HFFc6 (cell line): Measurements from ENCODE around the gene LDB3. TPM values are rescaled to one million over a fixed set of nuclear protein-coding genes. Genes with fewer than 3 reads are reported as not detected.
A peak's percentile ranks its signal among the peaks of the same experiment; 100 is the strongest.

Source experiments
- DNase-seq: peaks from one replicate; pipeline ENCODE4 v3.0.0-alpha.2; 2018
- H3K27ac Mint-ChIP-seq: 2 replicates; pipeline ENCODE4 v1.8.0; 2020; ENCODE audit warnings: mild to moderate bottlenecking, mixed read lengths
- H3K27me3 Mint-ChIP-seq: 2 replicates; pipeline ENCODE4 v1.8.0; 2021; ENCODE audit warnings: mild to moderate bottlenecking, moderate library complexity, mixed read lengths; ENCODE audit not compliant: insufficient read depth
- H3K36me3 Mint-ChIP-seq: 2 replicates; pipeline ENCODE4 v1.8.0; 2021; ENCODE audit warnings: low read depth, mixed read lengths
- H3K4me1 Mint-ChIP-seq: 2 replicates; pipeline ENCODE4 v1.8.0; 2020; ENCODE audit warnings: low read depth, mixed read lengths
- H3K4me3 Mint-ChIP-seq: 2 replicates; pipeline ENCODE4 v1.8.0; 2020; ENCODE audit warnings: mild to moderate bottlenecking, moderate library complexity, mixed read lengths
- H3K9me3 Mint-ChIP-seq: 2 replicates; pipeline ENCODE4 v1.8.0; 2020; ENCODE audit warnings: mild to moderate bottlenecking, mixed read lengths
- total RNA-seq, 6 experiments: library from RNA; stranded (reverse); fragmentation: NEBNext Ultra II Directional; extraction: Animal tissue kit (Norgen Biotek cat#: 25700); gene quantifications; 2 replicates in 1 of 6; 3 replicates in 5 of 6; pipeline ENCODE4 v1.2.3, GENCODE V29; 2021
- TF ChIP-seq, protein P1 (sequence below): fragments of 200-600 bp; sonication (generic); IDR thresholded peaks from 2 replicates; pipeline ENCODE4 v1.5.0; 2021; ENCODE audit warnings: antibody characterized with exemption, mild to moderate bottlenecking

The LDB3 gene
- total RNA-seq, 6 experiments from 2014 or later = 0.55 to 1.3 (median 0.66) TPM

DNA sequence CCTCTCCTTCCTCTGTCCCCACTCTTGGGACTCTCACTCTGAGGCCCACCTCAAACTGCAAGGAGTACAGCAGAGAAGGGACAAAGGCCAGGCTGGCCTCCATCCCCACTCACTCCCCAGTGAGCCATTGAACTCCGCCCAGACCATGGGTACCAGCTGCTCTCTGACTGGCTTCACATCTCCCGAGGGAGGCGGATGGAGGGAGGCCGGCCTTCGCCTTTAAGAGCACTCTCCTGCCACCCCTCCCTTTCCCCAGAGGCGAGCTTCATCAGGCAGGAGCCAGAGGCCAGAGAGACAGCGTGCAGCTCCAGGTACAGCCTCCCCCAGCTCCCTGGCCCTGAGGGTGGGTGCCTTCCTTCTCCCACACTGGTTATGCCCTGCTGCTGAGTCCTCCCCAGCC is 1.8 kb upstream of the LDB3 start:
- Mint-ChIP-seq H3K36me3 (no peaks in the 10 kb centered on the region), H3K4me1 (peaks cover 35% of the 10 kb centered on the region), H3K27ac (no peak overlapping the region), H3K9me3 (no peaks in the 10 kb centered on the region), H3K4me3 (no peak overlapping the region), H3K27me3 (peaks cover 8% of the 10 kb centered on the region)
- no peak for DNase-seq
- TF ChIP-seq, protein P1, sequence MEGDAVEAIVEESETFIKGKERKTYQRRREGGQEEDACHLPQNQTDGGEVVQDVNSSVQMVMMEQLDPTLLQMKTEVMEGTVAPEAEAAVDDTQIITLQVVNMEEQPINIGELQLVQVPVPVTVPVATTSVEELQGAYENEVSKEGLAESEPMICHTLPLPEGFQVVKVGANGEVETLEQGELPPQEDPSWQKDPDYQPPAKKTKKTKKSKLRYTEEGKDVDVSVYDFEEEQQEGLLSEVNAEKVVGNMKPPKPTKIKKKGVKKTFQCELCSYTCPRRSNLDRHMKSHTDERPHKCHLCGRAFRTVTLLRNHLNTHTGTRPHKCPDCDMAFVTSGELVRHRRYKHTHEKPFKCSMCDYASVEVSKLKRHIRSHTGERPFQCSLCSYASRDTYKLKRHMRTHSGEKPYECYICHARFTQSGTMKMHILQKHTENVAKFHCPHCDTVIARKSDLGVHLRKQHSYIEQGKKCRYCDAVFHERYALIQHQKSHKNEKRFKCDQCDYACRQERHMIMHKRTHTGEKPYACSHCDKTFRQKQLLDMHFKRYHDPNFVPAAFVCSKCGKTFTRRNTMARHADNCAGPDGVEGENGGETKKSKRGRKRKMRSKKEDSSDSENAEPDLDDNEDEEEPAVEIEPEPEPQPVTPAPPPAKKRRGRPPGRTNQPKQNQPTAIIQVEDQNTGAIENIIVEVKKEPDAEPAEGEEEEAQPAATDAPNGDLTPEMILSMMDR = no peak

- Mint-ChIP-seq H3K27me3 (peaks cover 8% of the 10 kb centered on the region), H3K4me1 (peaks cover 42% of the 10 kb centered on the region), H3K36me3 (no peaks in the 10 kb centered on the region), H3K4me3 (peak overlapping the region; percentile 51; the same call in 1 of the 2 replicates), H3K9me3 (no peaks in the 10 kb centered on the region), H3K27ac (peak overlapping the region; percentile 61)
- DNase-seq = no peak
- TF ChIP-seq, protein P1 = no peak
Observed at GRCh38 chr10:86667421-86668181, 710 bp upstream of the LDB3 start.

DNA sequence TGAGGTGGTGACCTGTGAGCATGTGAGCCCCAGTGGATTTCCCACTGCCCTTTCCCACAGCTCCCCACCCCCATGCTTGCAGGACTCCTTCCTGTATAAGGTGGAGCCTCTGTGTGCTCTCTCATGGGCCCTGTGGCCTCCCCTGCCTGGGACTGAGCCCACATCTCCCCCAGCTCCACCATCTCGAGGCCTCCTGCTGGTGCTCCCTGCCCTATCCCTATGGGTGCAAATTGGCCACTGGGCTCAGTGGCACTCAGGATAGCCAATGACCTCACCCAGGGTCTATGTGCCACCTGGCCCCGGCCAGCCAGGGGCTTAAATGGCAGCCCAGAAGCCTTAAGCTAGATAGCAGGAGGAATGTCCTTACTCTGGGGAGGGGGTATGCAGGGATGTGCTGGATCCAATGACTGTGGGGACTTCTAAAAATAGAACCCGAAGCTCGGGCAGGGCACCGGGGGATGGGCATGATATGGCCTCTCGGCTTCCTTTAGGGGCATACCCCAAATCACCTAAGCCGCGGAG is 2.0 kb downstream of the LDB3 start:
- TF ChIP-seq, protein P1 = no peak
- Mint-ChIP-seq H3K4me1 (peaks cover 28% of the 10 kb centered on the region), H3K4me3 (no peak overlapping the region), H3K9me3 (no peaks in the 10 kb centered on the region), H3K27ac (no peak overlapping the region), H3K36me3 (no peaks in the 10 kb centered on the region), H3K27me3 (peaks cover 9% of the 10 kb centered on the region)
- DNase-seq = no peak

GRCh38 chr10:86670876-86671275 is 2.6 kb downstream of the LDB3 start:
- H3K36me3 Mint-ChIP-seq = no peaks in the 10 kb centered on the region
- no peaks in the 10 kb centered on the region for H3K9me3 Mint-ChIP-seq
- H3K4me1 Mint-ChIP-seq = peaks cover 22% of the 10 kb centered on the region
- TF ChIP-seq, protein P1 = no peak
- H3K4me3 Mint-ChIP-seq = no peak overlapping the region
- peaks cover 9% of the 10 kb centered on the region for H3K27me3 Mint-ChIP-seq
- DNase-seq = no peak
- H3K27ac Mint-ChIP-seq = no peak overlapping the region

GRCh38 chr10:86671419-86671818 is 3.1 kb downstream of the LDB3 start:
- no peak overlapping the region for H3K27ac Mint-ChIP-seq
- peaks cover 9% of the 10 kb centered on the region for H3K27me3 Mint-ChIP-seq
- no peaks in the 10 kb centered on the region for H3K9me3 Mint-ChIP-seq
- no peaks in the 10 kb centered on the region for H3K36me3 Mint-ChIP-seq
- H3K4me3 Mint-ChIP-seq = no peak overlapping the region
- H3K4me1 Mint-ChIP-seq = peaks cover 21% of the 10 kb centered on the region
- no peak for DNase-seq
- TF ChIP-seq, protein P1 = no peak
